T1000 (cell line): Measurements from ENCODE around the gene SFMBT1.

ENCODE experiments used
- DNase-seq: peaks from one replicate; lab custom pipeline; 2025; ENCODE audit warnings: mixed read lengths; lab: John Stamatoyannopoulos, UW

The SFMBT1 gene

DNA sequence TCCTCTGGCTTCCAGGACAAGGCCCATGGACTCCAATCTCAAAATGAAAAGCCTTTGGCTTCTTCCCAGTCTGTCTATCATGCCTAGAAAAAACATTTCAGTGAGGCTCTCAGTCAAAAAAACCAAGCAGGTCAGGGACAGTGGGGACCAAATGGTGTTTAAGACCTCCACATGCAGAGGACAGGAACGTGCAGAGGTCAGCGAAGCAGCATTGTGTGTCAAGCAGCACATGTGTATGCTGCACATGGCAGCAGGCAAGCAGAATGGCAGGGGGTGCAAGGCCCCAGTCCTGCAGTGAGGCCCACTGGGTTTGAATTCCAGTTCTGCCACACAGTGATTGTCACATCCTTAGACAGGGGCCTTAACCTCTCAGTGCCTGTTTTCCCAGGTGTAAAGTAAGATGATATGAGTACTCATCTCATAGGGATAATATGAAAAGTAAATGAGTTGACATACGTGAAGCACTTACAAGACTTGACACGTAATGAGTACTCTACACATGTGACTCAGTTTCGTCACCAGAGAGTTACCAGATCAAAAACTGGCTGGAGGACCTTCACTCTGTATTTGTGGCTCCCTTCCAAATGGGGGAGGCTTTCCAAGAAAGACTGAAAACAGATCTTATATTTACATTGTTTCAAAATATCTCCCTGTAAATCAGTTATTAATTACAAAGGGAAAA lies 159.7 kb downstream of the SFMBT1 start:
- no peak for DNase-seq

GRCh38 chr3:52882377-52882776 lies 163.5 kb downstream of the SFMBT1 start:
- no peak for DNase-seq

GRCh38 chr3:52881871-52882270 lies 164.0 kb downstream of the SFMBT1 start:
- no peak for DNase-seq

DNA sequence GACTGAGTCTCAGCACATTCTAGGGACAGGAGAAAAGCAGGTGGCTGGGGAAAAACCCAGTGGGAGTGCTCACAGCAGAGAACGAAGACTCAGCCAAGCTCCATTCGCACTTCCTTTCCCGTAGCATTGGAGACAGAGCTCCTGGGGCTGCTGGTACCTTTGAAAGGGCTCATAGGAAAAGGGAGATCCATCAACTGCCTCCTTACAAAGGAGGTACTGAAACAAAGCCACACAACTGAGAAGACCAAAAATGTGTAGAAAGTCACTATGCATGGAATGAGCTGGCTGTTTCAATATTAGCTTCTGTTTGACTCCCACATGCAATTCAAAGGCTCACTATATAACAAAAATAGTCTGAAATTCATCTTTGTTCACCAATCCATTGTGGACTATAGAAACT lies 165.4 kb downstream of the SFMBT1 start:
- DNase-seq, result no peak

- no peak for DNase-seq
Observed at GRCh38 chr3:52880047-52880446, 165.8 kb downstream of the SFMBT1 start.

DNA sequence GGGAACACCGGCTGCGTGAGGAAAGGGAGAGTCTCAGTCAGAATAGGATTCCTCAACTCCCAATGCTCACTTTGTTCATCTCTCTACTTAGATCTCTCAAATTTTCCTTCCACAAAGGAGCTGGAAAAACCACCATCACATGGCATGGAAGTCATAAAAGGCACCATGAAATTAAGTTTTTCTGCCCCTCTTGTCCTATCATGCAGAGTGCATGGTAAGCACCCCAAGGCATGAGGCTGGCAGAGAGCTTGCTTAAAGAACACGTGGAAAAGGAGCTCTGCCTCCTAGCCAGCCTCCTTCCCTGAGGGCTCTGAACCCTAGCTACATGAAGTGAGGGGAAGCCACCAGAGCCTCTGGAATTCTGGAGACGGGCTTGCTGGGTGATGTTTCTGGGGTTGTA lies 166.3 kb downstream of the SFMBT1 start:
- no peak for DNase-seq

- DNase-seq, result no peak
Observed at GRCh38 chr3:52879090-52879489, 166.8 kb downstream of the SFMBT1 start.

- DNase-seq, result no peak
Observed at GRCh38 chr3:52877085-52877484, 168.8 kb downstream of the SFMBT1 start.

DNA sequence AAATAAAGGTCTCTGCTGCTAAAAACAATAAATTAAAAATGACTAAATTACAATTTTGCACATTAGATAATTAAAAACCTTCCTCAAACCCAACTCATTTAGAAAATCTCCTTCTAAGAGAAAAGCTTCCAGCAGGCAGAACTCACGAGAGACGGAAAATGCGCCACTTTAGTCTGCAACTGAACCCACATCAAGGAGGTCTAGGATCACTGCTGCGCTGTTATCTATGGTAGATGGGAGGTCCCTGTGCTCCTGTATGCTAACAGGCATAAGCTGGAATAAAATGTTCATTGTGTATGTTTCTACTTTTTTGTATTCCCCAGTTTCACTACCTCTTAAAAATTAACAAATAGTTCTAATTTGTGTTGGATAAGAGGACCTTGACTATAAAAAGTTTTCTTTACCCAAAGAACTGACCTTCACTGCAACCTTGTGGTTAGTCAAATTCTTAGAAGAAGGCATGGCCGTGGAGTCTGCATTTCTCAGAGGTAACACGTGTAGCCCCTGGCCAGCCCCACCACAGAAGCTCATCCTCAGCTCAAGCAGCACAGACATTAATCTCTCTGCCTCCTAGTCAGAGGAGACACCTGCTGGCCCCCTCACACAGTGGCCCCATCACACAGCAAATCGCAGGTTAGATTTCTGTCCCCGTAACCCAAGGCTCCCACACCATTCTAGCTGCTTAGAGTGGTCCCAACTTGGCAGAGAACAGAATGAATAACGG lies 170.8 kb downstream of the SFMBT1 start:
- no peak for DNase-seq

DNA sequence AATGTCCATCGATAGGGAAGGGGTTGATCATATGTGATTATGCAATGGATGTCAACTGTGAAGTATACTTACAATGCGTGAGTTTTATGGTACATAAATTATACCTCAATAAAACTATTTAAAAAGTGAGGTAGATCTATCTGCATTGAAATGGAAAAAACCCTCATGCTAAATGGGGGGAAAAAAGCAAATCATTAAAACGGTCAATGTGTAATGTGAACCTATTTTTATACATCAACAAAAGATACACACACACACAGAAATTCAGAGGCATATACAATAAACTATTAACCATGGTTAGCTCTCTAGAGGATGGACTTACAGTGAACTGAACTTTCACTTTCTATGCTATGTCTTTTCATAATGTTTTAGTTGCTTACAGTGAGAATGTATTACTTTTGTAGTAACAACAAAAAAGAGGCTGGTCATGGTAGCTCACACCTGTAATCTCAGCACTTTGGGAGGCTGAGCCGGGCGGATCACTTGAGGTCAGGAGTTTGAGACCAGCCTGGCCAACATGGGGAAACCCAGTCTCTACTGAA lies 171.6 kb downstream of the SFMBT1 start:
- no peak for DNase-seq

GRCh38 chr3:52873433-52874159 lies 172.3 kb downstream of the SFMBT1 start:
- no peak for DNase-seq

- DNase-seq, result no peak
Observed at GRCh38 chr3:52872245-52872644, 173.6 kb downstream of the SFMBT1 start.

DNA sequence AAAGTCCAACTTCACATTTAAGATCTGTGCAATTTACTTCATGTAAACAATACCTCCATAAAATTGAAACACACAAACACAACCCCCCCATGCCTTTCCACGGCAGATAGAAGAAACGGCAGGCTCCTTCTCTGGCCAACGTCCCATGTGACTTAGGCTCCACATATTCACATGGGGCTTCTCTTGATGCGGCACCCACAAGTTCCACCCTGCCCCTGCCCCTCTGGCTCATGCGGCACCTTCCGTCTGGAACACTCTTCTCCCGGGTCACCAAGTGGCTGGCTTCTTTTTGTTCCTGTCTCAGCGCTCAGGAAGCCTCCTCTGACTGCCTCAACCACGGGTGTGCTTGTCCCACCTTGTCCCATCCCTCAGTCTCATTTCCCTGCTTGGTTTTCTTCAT lies 174.1 kb downstream of the SFMBT1 start:
- DNase-seq, result no peak

DNA sequence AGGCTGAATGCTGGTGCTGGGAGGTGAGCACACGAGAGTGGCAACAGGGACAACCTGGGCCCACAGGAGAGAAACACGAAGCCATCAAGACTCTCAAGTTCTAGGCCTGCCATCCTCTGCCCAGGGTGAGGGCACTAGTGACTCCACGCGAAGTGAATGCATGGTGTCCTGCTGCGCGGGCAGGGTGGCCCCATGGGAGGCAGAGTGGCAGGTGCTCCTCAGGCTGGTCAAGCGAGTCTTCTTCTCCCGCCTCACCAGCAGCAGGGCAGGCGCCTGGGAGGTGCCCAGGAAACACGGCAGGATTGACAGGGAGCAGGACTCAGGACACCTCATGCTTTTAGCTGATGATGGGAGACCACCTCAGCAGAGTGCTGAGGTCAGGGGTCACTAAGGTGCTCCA lies 175.4 kb downstream of the SFMBT1 start:
- no peak for DNase-seq

DNA sequence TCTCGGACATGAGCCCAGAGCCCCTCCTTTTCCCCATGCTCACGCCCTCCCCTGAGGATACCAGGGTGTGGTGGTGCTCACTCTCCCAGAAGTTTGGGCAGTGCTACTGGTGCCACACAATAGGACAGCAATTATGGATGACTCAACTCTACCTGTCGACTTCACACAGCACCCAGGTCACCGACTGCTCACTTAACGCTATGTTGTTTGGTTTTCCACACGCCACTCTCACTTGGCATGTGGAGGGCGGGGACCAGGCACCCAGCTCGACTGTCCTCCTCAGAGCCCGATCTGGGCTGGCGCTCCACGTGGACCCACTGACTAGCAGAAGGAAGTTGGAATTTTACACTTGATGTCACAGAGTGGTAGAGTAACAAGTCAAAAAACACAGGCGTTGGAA lies 179.4 kb downstream of the SFMBT1 start:
- no peak for DNase-seq

- DNase-seq, result no peak
Observed at GRCh38 chr3:52865994-52866393, 179.9 kb downstream of the SFMBT1 start.

DNA sequence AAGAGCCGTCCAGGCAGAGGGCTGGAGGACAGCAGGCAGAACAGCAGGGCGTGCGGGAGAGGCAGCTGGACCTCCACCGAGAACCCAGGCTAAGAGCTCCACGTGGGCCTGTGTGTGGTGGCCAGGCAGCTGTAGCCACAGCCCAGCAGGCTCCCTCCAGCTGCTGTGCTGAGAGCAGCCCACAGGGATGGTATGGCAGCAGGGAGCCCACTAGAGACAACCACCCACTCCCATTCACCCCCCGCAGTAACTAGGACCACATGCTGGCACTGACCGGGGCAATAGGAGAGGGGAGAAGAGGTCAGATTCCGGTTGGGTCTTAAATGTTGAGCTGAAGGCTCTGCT lies 185.5 kb downstream of the SFMBT1 start:
- no peak for DNase-seq

DNA sequence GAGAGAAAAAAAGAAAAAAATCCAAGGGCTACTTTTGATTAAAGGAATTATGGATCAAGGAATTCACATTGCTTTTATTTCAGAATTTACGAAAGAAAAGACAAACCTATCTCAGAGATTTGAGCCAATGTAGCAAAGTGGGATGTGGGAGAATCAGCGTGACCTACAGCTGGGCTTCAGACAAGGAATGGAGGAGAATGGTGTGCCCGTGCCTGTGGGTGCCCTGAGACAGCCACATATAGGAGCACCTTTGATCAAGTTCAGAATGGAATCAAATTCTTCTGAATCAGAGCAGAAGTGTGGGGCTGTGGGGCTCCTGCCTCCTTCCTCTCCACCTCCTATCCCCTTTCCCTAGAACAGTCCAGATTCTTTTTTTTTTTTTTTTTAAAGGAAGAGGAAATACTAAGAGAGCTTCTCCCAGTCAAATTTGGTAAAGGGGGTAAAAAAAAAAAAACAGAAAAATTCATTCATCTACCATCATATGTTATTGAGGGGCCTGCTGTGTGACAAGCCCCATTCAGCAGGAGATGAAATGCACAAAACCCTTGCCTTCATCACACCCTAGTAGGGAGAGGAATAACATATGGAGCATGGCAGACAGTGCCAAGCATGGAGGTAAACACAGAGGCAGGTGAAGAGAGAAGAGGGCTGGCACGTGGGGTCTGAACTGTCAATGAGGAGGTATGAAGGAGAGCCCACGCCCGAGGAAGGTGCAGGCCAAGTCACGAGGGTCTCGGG lies 186.0 kb downstream of the SFMBT1 start:
- no peak for DNase-seq

DNA sequence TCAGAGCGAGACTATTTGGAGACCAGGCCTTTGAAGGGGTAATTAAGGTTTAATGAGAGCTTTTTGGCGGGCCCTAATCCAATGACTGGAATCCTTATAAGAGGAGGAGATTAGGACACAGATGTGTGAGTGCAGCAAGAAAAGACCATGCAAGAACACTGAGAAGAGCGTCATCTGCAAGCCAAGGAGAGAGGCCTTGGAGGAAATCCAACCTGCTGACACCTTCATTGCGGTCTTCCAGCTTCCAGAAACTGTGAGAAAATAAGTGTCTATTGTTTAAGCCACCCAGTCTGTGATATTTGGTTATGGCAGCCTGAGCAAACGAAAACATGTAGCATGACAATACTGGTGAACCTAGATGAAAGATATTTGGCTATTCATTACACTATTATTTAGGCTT lies 188.0 kb downstream of the SFMBT1 start:
- DNase-seq, result no peak

DNA sequence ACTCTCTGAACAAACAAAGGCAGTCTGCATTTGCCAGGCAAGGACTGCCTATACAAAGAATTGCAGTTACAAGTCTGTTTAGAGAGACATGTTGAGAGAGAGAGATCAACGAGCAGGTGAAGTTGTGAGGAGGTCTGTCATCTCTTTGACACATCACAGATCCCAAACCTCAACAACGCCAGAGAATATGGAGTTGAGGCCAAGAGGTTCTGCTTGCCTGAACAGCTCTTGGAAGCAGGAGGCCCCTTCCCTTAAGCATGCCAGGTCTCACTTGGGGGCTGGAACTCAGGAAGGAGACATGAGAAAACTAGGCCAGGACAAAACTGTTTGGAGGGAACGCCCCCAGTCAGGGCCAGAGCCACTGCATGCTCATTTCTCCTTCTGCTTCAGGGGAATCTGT lies 188.7 kb downstream of the SFMBT1 start:
- DNase-seq, result no peak

- no peak for DNase-seq
Observed at GRCh38 chr3:52856666-52857065, 189.2 kb downstream of the SFMBT1 start.

GRCh38 chr3:52854013-52854412 lies 191.9 kb downstream of the SFMBT1 start:
- DNase-seq, result no peak
